Amniotic epithelial cell (primary cell): ENCODE data around the gene NR2F6.
"Not testable (repeated sequence)": the region's sequence is repeated elsewhere in the genome, so short reads cannot be mapped to it uniquely, and the experiment has no call there.

Experiments used
- DNase-seq: peaks from one replicate; pipeline ENCODE4 v3.0.0-alpha.2; 2010; ENCODE audit warnings: low read depth

NR2F6 gene

GRCh38 chr19:17210296-17210695, 35.4 kb downstream of the NR2F6 start:
- DNase-seq: no peak

GRCh38 chr19:17209126-17210036, 36.3 kb downstream of the NR2F6 start:
- DNase-seq: peak; percentile 53

GRCh38 chr19:17206736-17207581, 38.8 kb downstream of the NR2F6 start:
- no peak for DNase-seq

- peak; percentile 56 for DNase-seq
These were observed 40.2 kb downstream of the NR2F6 start for GRCh38 chr19:17205237-17206140.

- DNase-seq: no peak
These were observed 43.0 kb downstream of the NR2F6 start for GRCh38 chr19:17202713-17203112.

GRCh38 chr19:17202249-17202648, 43.5 kb downstream of the NR2F6 start:
- no peak for DNase-seq

GRCh38 chr19:17200408-17201079, 45.2 kb downstream of the NR2F6 start:
- no peak for DNase-seq

GRCh38 chr19:17197666-17198065, 48.1 kb downstream of the NR2F6 start:
- DNase-seq: no peak

- DNase-seq: no peak
These were observed 49.1 kb downstream of the NR2F6 start for GRCh38 chr19:17196610-17197009.

- no peak for DNase-seq
These were observed 50.6 kb downstream of the NR2F6 start for GRCh38 chr19:17195106-17195505.

GRCh38 chr19:17194608-17195007, 51.1 kb downstream of the NR2F6 start:
- DNase-seq: no peak

- DNase-seq: no peak
These were observed 53.0 kb downstream of the NR2F6 start for GRCh38 chr19:17192751-17193150.

- not testable (repeated sequence) for DNase-seq
These were observed 54.0 kb downstream of the NR2F6 start for GRCh38 chr19:17191736-17192135.

GRCh38 chr19:17185590-17185989, 60.1 kb downstream of the NR2F6 start:
- DNase-seq: no peak

- DNase-seq: peak; percentile 14
These were observed 61.3 kb downstream of the NR2F6 start for GRCh38 chr19:17184371-17184841.

GRCh38 chr19:17183858-17184321, 61.8 kb downstream of the NR2F6 start:
- peak; percentile 8 for DNase-seq

- DNase-seq: no peak
These were observed 62.4 kb downstream of the NR2F6 start for GRCh38 chr19:17183271-17183761.
